Measurements from ENCODE around the gene CISH.

DNA sequence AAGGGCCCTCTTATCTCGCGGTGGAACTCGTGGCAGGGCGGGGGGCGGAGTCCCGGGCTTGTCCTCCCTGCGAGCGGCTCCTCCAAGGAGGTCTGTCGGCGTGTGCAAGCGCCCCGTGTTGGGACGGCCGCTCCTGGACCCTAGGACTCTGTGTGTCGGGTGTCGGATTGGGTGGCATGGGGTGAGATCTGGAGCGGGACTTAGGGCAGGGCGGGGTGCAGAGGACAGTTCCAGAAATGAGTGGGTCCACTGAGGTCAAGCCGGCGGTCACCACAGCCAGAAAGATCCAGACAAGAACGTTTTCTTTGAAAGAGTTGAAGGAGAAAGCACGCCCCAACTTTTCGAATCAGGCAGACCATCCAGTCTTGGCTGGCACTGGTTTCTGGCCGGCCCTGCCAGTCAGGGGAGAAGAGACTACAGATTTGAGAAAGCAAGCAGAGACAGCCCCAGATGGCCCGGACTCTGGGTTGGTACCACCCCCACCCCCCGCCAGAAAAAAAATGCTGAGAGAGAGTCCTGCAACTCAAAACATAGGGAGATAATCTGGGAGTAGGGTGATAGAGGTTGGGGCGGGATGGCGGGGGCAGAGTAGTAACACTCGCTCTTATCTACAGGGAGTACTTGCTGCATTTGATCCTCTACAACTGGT lies 784 bp upstream of the CISH start:
- TF ChIP-seq HNRNPL (IDR thresholded peaks at IDR 0.05; ENCODE audit: low read depth, low read length) (no peak), TEAD2 (tag; IDR thresholded peaks at IDR 0.05) (no peak), THRAP3 (IDR thresholded peaks at IDR 0.05; ENCODE audit: borderline replicate concordance) (no peak), SMARCA4 (IDR thresholded peaks at IDR 0.05) (no peak), HDAC2 (IDR thresholded peaks at IDR 0.05) (no peak), MXI1 (IDR thresholded peaks at IDR 0.05; ENCODE audit: low read depth, low read length) (no peak; the same call in 1 of the 2 replicates), POLR2A (conservative IDR thresholded peaks at IDR 0.05) (peak; percentile 73), ZNF41 (CRISPR knock-in tag; conservative IDR thresholded peaks at IDR 0.05) (no peak)
- TF ChIP-seq, protein P1, sequence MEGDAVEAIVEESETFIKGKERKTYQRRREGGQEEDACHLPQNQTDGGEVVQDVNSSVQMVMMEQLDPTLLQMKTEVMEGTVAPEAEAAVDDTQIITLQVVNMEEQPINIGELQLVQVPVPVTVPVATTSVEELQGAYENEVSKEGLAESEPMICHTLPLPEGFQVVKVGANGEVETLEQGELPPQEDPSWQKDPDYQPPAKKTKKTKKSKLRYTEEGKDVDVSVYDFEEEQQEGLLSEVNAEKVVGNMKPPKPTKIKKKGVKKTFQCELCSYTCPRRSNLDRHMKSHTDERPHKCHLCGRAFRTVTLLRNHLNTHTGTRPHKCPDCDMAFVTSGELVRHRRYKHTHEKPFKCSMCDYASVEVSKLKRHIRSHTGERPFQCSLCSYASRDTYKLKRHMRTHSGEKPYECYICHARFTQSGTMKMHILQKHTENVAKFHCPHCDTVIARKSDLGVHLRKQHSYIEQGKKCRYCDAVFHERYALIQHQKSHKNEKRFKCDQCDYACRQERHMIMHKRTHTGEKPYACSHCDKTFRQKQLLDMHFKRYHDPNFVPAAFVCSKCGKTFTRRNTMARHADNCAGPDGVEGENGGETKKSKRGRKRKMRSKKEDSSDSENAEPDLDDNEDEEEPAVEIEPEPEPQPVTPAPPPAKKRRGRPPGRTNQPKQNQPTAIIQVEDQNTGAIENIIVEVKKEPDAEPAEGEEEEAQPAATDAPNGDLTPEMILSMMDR (IDR thresholded peaks at IDR 0.05 in 2 of 3, conservative IDR thresholded peaks at IDR 0.05 in 1 of 3; ENCODE audit: insufficient read depth in 2 of 3, low read depth in 1 of 3, low read length in 3 of 3), result no peak
- TF ChIP-seq, protein P2, sequence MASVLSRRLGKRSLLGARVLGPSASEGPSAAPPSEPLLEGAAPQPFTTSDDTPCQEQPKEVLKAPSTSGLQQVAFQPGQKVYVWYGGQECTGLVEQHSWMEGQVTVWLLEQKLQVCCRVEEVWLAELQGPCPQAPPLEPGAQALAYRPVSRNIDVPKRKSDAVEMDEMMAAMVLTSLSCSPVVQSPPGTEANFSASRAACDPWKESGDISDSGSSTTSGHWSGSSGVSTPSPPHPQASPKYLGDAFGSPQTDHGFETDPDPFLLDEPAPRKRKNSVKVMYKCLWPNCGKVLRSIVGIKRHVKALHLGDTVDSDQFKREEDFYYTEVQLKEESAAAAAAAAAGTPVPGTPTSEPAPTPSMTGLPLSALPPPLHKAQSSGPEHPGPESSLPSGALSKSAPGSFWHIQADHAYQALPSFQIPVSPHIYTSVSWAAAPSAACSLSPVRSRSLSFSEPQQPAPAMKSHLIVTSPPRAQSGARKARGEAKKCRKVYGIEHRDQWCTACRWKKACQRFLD (CRISPR knock-in tag; IDR thresholded peaks at IDR 0.05), result peak; percentile 82
- TF ChIP-seq, protein P3, sequence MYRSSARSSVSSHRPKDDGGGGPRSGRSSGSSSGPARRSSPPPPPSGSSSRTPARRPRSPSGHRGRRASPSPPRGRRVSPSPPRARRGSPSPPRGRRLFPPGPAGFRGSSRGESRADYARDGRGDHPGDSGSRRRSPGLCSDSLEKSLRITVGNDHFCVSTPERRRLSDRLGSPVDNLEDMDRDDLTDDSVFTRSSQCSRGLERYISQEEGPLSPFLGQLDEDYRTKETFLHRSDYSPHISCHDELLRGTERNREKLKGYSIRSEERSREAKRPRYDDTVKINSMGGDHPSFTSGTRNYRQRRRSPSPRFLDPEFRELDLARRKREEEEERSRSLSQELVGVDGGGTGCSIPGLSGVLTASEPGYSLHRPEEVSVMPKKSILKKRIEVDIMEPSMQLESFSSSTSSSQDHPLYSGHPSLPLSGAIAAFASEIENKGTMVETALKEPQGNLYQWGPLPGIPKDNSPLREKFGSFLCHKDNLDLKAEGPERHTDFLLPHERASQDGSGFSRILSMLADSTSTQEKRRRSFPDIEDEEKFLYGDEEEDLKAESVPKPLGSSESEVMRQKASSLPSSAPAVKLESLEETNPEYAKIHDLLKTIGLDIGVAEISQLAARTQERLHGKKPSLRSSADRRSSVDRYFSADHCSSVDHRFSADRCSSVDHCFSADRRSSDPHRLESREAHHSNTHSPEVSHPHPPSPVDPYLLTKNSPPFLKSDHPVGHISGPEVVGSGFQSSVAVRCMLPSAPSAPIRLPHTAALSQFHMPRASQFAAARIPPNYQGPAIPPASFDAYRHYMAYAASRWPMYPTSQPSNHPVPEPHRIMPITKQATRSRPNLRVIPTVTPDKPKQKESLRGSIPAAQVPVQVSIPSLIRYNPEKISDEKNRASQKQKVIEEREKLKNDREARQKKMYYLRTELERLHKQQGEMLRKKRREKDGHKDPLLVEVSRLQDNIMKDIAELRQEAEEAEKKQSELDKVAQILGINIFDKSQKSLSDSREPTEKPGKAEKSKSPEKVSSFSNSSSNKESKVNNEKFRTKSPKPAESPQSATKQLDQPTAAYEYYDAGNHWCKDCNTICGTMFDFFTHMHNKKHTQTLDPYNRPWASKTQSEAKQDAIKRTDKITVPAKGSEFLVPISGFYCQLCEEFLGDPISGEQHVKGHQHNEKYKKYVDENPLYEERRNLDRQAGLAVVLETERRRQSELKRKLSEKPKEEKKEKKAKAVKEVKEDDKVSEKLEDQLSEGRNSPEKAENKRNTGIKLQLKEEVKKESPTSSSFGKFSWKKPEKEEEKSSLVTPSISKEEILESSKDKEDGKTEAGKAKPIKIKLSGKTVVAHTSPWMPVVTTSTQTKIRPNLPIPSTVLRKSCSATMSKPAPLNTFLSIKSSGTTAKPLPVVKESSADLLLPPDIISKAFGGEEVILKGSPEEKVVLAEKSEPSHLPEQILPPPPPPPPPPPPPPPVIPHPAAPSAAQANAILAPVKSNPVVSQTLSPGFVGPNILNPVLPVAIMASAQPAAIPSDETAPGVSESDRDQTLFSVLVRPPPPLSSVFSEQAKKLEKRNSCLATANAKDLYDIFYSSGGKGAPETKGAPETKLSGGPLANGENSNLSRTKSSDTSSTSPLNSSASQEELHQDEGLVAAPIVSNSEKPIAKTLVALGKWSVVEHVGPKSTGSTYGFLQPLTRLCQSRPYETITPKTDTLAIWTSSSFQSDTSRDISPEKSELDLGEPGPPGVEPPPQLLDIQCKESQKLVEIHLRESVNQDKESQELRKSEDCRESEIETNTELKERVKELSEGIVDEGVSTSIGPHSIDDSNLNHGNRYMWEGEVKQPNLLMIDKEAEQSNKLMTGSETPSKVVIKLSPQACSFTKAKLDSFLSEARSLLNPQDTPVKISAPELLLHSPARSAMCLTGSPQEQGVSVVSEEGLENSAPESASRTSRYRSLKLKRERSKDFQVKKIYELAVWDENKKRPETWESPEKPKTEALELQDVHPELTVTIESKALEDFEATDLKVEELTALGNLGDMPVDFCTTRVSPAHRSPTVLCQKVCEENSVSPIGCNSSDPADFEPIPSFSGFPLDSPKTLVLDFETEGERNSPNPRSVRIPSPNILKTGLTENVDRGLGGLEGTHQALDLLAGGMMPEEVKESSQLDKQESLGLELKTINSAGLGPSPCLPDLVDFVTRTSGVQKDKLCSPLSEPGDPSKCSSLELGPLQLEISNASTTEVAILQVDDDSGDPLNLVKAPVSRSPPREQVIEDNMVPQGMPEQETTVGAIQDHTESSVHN (IDR thresholded peaks at IDR 0.05; ENCODE audit: borderline replicate concordance in 1 of 2, low read depth in 1 of 2), result no peak; a peak in 1 of 4 replicates
- TF ChIP-seq, protein P4, sequence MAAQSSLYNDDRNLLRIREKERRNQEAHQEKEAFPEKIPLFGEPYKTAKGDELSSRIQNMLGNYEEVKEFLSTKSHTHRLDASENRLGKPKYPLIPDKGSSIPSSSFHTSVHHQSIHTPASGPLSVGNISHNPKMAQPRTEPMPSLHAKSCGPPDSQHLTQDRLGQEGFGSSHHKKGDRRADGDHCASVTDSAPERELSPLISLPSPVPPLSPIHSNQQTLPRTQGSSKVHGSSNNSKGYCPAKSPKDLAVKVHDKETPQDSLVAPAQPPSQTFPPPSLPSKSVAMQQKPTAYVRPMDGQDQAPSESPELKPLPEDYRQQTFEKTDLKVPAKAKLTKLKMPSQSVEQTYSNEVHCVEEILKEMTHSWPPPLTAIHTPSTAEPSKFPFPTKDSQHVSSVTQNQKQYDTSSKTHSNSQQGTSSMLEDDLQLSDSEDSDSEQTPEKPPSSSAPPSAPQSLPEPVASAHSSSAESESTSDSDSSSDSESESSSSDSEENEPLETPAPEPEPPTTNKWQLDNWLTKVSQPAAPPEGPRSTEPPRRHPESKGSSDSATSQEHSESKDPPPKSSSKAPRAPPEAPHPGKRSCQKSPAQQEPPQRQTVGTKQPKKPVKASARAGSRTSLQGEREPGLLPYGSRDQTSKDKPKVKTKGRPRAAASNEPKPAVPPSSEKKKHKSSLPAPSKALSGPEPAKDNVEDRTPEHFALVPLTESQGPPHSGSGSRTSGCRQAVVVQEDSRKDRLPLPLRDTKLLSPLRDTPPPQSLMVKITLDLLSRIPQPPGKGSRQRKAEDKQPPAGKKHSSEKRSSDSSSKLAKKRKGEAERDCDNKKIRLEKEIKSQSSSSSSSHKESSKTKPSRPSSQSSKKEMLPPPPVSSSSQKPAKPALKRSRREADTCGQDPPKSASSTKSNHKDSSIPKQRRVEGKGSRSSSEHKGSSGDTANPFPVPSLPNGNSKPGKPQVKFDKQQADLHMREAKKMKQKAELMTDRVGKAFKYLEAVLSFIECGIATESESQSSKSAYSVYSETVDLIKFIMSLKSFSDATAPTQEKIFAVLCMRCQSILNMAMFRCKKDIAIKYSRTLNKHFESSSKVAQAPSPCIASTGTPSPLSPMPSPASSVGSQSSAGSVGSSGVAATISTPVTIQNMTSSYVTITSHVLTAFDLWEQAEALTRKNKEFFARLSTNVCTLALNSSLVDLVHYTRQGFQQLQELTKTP (IDR thresholded peaks at IDR 0.05; ENCODE audit: low read depth in 1 of 2, partially characterized antibody in 2 of 2), result no peak

All from K562 (cell line).